ENCODE measurements around the gene KRTAP27-1.

GRCh38 chr21:30354308-30355005, 17.0 kb upstream of the KRTAP27-1 start:
- TF ChIP-seq CTCF (IDR thresholded peaks at IDR 0.05; ENCODE audit: borderline replicate concordance, extremely low read depth, low read length, poor library complexity, severe bottlenecking) (no peak), EZH2 (IDR thresholded peaks at IDR 0.05; ENCODE audit: borderline replicate concordance, low read depth, low read length, severe bottlenecking) (no peak)
